Fibroblast of skin of scalp (primary cell): ENCODE measurements around the gene RNF10. TPM values are rescaled to one million over a fixed set of nuclear protein-coding genes. Genes with fewer than 3 reads are reported as not detected.
"Not testable (repeated sequence)": the region's sequence is repeated elsewhere in the genome, so short reads cannot be mapped to it uniquely, and the experiment has no call there.

Source experiments
- DNase-seq: peaks from one replicate; pipeline ENCODE4 v3.0.0-alpha.2; 2013
- polyA plus RNA-seq, 2 experiments: library from polyadenylated mRNA; unstranded; fragments of 120-200 nt; gene quantifications; one replicate each; pipeline ENCODE4 v1.2.1, GENCODE V29; 2013; ENCODE audit not compliant: insufficient read length in 2 of 2

Gene RNF10
- polyA plus RNA-seq (2013, experiment 1 of 2; ENCODE audit: insufficient read length) = 137 TPM
- 134 TPM for polyA plus RNA-seq (2013, experiment 2 of 2; ENCODE audit: insufficient read length)

DNA sequence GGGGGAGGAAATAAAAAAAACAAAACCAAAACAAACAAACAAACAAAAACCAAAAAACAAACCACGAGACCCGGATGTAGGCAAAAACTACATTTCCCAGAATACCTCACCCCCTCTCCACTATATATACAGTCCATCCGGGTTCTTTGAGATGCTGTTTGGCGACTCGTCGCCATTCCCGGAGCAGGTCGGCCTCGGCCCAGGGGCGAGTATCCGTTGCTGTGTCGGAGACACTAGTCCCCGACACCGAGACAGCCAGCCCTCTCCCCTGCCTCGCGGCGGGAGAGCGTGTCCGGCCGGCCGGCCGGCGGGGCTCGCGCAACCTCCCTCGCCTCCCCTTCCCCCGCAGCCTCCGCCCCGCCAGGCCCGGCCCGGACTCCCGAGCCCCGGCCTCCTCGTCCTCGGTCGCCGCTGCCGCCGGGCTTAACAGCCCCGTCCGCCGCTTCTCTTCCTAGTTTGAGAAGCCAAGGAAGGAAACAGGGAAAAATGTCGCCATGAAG, at the start of gene RNF10:
Gene RNF10, plus strand, starts transcription at position 154 of the 500 bp plus-strand sequence. CDS start 456 bp downstream, outside the sequence.
- DNase-seq = peak; percentile 92

DNA sequence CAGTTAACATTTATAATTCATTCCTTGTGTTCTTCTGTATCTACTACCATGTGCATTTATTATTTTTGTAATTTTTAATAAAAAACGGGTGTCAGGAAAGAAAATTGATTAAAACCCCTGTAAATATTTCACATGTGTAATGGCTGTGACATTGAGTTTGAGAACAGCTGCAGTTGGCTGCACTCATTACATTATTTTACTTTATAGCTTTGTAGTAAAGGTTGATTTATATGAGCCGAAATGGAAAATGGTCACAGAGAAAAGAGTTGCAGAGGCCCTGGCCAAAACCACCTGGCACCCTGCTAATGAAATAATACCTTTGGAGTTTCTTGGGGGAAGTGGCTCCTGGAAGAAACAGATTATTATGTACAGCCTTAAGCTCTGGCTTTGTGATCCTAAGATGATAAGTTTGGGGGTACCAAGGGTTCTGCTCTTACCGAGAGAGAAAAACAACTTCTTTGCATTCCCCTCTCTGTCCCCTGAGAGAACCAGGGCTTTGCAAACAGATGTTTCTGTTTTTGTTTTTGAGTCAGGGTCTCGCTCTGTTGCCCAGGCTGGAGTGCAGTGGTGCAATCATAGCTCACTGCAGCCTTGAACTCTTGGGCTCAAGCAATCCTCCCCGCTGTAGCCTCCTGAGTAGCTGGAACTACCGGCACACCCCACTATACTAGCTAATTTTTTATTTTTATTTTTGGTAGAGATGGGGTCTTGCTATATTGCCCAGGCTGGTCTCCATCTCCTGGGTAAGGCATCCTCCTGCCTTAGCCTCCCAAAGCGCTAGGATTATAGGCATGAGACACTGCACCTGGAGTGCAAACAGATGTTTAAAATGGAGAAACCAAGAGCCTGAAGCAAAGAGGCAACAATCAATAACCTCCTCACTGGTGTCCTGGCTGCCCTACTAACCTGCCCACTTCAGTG, 47.9 kb upstream of the RNF10 start:
- DNase-seq = no peak

DNA sequence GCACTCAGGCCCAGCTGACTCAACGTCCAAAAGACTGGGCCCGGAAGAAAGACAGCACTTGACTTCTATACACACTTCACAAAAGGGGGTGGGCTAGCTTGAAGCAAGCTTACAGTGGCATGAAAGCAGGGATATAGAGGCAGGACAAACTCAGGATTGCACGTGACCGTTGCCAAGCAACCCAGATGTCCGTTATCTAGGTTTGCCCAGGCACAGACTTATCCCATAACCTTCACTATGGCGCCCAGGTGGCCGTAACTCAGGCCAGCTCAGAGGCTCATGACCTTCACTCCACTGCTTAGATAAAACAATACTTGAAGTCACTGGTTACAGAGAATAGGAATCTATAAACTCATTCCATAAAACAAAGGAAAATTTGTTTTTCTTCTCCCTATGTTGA, 46.6 kb upstream of the RNF10 start:
- not testable (repeated sequence) for DNase-seq

- DNase-seq = no peak
Observed at GRCh38 chr12:120488057-120488640, 46.0 kb upstream of the RNF10 start.

- no peak for DNase-seq
Observed at GRCh38 chr12:120489018-120489417, 45.1 kb upstream of the RNF10 start.

GRCh38 chr12:120490325-120490724, 43.8 kb upstream of the RNF10 start:
- DNase-seq = no peak

DNA sequence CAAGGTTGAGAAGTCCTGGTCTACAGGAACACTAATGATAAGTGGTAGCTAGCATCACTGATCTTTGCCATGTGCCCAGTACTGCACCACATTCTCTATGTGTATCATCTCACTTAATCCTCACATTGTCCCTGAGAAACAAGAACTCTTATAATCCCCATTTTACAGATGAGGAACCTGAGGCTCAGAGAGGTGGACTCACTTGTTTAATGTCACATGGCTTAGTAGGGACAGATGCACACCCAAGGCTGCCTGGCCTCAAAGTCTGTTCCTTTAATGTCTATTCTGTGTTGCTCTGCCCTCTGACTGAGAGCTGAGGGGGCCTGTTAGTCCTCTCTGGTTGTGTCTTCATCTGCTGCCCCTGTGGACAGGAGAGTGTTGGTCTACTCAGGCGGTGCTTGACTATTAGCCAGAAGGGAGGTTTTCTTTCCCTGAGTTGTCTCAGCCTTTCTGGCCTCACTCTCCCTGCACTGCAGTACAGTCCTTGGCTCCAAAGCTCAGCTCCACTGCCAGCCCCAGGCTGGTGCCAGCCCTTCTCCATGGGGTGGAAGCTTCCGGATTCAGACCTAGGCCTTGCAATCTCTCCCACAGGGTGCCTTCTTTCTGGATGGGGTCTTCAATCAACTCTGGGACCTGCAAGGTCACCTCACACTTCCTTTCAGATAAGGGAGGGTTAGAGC, 43.2 kb upstream of the RNF10 start:
- no peak for DNase-seq

DNA sequence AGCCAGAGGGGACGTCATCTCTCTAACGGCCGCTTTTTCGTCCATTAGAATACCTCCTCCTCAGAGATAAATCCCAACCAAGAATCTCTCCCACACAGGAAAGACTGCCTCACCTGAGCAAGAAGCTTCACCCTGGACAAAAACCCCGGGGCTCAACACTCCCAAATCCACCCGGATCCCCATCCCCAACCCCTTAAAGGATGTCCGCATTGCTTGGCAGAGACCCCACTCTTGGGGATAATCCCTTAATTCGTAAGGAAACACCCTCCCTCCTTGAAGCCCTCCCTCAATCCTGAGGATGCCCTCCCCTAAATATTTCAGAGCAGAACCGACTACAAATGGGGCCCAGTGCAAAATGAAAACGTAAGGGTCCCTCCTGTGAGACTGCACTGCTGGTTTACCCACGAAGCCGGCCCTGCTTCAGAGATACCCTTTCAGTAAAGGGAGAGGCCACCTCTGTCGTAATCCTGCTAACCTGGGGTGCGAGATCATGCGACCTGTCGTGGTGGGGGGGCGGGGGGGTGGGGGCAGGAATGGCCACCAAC, 38.9 kb upstream of the RNF10 start:
- DNase-seq = no peak

- DNase-seq = peak; percentile 96
Observed at GRCh38 chr12:120495731-120496412, 38.3 kb upstream of the RNF10 start, which contains the start of gene DYNLL1. TSS of gene DYNLL1 (plus strand) at chr12:120496113. CDS start at chr12:120496422, 309 bp downstream.

DNA sequence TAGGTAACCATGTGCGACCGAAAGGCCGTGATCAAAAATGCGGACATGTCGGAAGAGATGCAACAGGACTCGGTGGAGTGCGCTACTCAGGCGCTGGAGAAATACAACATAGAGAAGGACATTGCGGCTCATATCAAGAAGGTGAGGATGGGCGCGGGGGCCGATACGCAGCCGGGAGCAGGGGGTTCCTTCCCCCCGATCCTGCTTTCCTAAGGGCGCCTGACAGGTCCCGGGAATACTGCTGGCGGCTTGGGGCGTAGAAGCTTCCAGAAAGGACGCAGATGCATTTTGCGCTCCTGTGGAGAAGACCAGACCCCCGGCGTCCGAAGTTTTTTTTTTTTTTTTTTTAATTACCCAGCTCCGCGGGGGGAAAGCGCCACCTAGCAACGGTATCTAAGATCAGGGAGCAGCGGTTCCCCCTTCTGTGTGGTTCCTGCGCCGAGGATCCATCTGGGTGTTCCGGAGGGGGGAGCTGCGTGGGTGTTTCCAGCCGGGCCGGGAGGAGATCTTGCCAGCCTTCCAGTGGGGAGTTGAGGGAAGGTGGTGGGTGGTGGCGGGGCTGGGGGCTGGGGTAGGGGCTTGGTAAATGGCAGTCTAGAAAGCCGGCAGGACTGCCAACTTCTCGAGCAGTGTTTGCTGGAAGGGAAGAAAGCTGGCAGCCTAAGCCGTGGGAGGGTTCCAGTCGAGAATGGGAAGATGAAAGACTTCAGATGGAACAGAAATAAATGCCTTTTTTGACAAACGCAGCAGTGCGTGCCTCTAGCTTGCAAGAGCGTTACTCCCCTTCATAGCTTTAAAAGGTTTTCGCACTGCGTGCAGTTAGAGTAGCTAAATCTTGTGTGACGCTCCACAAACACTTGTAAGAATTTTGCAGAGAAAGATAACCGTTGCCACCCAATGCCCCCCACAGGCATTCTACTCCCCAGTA, 37.5 kb upstream of the RNF10 start:
- peak; percentile 37 for DNase-seq

GRCh38 chr12:120497524-120498150, 36.5 kb upstream of the RNF10 start:
- no peak for DNase-seq

DNA sequence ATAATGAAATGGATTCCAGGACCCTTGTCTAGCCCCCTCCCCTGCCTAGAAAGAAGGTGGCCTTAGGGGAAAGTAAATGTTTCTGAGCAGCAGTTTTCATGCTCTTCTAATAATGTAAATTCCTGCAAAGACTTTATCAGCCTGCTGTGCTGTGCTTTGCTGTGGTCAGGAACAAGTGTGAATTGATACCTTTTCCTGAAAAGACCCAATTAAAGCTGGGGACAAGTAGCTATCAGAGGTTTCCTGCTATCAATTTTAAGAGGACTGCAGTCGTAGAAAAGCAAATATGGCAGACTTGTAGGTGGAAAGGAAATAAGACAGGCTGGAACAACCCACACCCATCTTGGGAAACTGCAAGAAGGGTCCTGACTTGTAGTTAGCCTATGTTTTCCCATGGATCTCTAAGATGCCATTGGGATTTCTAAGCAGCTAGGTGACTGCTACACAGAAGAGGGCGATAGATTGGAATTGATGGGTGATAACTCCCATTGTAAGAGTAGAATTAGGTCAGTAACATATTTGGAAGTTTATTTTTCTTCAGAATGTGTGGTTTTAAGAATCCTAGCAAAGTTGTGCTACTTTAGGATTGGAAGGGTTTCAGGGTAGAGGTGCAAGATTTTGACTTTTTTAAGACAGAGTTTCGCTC, 35.2 kb upstream of the RNF10 start:
- DNase-seq = no peak

DNA sequence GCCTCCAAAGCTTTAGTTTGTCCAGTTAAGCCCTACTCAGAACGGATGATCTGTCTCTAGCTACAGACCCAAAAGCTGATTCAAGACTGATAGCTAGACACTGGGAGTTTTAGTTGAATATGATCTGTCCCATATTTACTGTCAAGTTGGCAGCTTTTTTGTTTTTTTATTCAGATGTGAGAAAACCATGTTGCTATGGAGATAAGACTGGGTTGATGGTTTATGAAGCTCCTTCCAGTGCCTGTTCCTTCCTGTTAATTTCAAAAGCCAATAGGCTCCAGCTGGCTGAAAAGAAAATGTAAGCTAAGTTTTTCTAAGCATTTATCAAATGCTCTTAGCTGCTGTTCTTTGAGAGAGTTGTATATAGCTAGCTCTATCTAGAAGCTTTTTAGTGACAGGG, 33.6 kb upstream of the RNF10 start:
- DNase-seq = no peak

- DNase-seq = no peak
Observed at GRCh38 chr12:120504587-120504986, 29.6 kb upstream of the RNF10 start.

- DNase-seq = no peak
Observed at GRCh38 chr12:120508537-120508936, 25.6 kb upstream of the RNF10 start.

GRCh38 chr12:120514002-120514401, 20.2 kb upstream of the RNF10 start:
- DNase-seq = no peak

GRCh38 chr12:120515496-120515895, 18.7 kb upstream of the RNF10 start:
- no peak for DNase-seq

DNA sequence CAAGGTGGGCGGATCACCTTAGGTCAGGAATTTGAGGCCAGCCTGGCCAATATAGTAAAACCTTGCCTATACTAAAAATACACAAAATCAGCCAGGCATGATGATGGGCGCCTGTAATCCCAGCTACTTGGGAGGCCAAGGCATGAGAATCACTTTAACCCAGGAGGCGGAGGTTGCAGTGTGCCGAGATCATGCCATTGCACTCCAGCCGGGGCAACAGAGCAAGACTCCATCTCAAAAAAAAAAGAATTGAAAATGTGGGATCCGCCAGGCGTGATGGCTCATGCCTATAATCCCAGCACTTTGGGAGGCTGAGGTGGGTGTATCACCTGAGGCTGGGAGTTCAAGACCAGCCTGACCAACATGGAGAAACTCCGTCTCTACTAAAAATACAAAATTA, 14.8 kb upstream of the RNF10 start:
- not testable (repeated sequence) for DNase-seq

- no peak for DNase-seq
Observed at GRCh38 chr12:120522568-120522967, 11.6 kb upstream of the RNF10 start.
